Endothelial cell of coronary artery (primary cell): Measurements from ENCODE around the gene MMRN2. TPM values are rescaled to one million over a fixed set of nuclear protein-coding genes. Genes with fewer than 3 reads are reported as not detected.

Source experiments
- total RNA-seq: library from RNA; depleted of rRNA; stranded (reverse); fragments of >200 nt; gene quantifications from 2 replicates; pipeline ENCODE4 v1.2.3, GENCODE V29; 2014

MMRN2 gene
- total RNA-seq: 316 and 430 TPM in 2 replicates

GRCh38 chr10:86957471-86958115 is at the start of gene MMRN2:
MMRN2 (minus strand) TSS chr10:86957615; CDS start chr10:86957541, 74 bp downstream.

GRCh38 chr10:86968271-86968993 is 11.0 kb upstream of the MMRN2 start, which contains the start of gene ADIRF:
ADIRF (plus strand) TSS chr10:86968482; CDS start chr10:86968545, 63 bp downstream.

GRCh38 chr10:86958116-86958900 is 893 bp upstream of the MMRN2 start, which contains the start of gene SNCG:
SNCG (plus strand) TSS chr10:86958599; CDS start chr10:86958698, 99 bp downstream.

Other genes with a start within 250 kb of the MMRN2 start
- gene BMPR1A, start 201.0 kb downstream of the MMRN2 start, total RNA-seq: 6.3 and 10.7 TPM in 2 replicates
- 74.1 and 90.4 TPM in 2 replicates for gene SNCG, start 984 bp upstream of the MMRN2 start, total RNA-seq
- gene ADIRF, start 10.9 kb upstream of the MMRN2 start, total RNA-seq: 21.6 and 26.6 TPM in 2 replicates
- not detected in 2 replicates for gene FAM25A, start 62.7 kb upstream of the MMRN2 start, total RNA-seq
- gene GLUD1, start 137.2 kb upstream of the MMRN2 start, total RNA-seq: 172 and 229 TPM in 2 replicates
- 18.6 and 19.1 TPM in 2 replicates for gene SHLD2, start 137.6 kb upstream of the MMRN2 start, total RNA-seq